Right lobe of liver (tissue), 4 donors: Measurements from ENCODE around the gene LGR4.

ENCODE experiments used
- CTCF ChIP-seq, 4 donors: fragments of 200-600 bp in 3 of 4; fragments of 450-650 bp in 1 of 4; IDR thresholded peaks; one replicate each; pipeline versions ENCODE4 v1.5.1 to v1.8.0; 2016 to 2022; ENCODE audit warnings: antibody characterized with exemption in 4 of 4, mild to moderate bottlenecking in 2 of 4
- POLR2A ChIP-seq: fragments of 450-650 bp; IDR thresholded peaks from one replicate; pipeline ENCODE4 v1.6.1; 2017; ENCODE audit warnings: antibody characterized with exemption, mild to moderate bottlenecking
- donor health status: DM: no; HTN: no; CAD: no.
- donor health status: DM: no; HTN: no; CAD: no.
- donor health status: DM: no; HTN: yes; CAD: no.

DNA sequence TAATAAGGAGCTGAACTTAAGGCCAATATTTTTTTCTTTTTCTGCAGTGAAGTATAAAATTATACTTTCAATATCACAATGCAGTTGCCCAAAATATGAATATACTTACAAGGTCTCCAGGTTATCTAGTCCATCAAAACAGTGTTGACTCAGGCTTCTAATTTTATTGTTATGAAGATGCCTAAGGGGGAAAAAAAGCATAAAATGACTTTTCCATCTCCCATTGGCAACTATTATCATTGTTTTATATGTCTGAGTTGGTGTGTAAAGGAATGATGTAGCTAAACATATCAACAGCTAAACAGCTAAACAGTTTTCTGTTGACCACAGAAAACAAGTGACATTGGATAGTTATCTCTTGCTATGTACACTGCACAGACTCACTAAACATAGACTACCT lies 88.4 kb downstream of the LGR4 start:
- TF ChIP-seq POLR2A (no peak), CTCF (IDR thresholded peaks at IDR 0.05) (no peak)
